ENCODE data around the gene CYP2W1. TPM values are rescaled to one million over a fixed set of nuclear protein-coding genes. Genes with fewer than 3 reads are reported as not detected.

CYP2W1 gene
- total and polyA plus RNA-seq, 8 donors: 0.12 to 0.76 (median 0.35) TPM; not detected in 1

- peaks cover 0 to 27% (median 17%) of the 10 kb centered on the region in 3 donors for H3K36me3 ChIP-seq
- H3K27ac ChIP-seq: no peak overlapping the region
- H3K4me3 ChIP-seq: no peak overlapping the region
- intact Hi-C loops (cut with DNase I): no loop called here
- DNase-seq (no peak), FAIRE-seq (no peak), ATAC-seq (no peak)
- H3K9me3 ChIP-seq: no peaks in the 10 kb centered on the region
- TF ChIP-seq CTCF (IDR thresholded peaks at IDR 0.05): no peak
- H3K27me3 ChIP-seq: no peaks in the 10 kb centered on the region
- peaks cover 32 to 41% (median 40%) of the 10 kb centered on the region in 3 donors for H3K4me1 ChIP-seq
- 31 to 35% methylated on average over 10 of the region's 10 CpGs for WGBS, 2 donors
These were observed 10.2 kb upstream of the CYP2W1 start for GRCh38 chr7:972676-973309.

DNA sequence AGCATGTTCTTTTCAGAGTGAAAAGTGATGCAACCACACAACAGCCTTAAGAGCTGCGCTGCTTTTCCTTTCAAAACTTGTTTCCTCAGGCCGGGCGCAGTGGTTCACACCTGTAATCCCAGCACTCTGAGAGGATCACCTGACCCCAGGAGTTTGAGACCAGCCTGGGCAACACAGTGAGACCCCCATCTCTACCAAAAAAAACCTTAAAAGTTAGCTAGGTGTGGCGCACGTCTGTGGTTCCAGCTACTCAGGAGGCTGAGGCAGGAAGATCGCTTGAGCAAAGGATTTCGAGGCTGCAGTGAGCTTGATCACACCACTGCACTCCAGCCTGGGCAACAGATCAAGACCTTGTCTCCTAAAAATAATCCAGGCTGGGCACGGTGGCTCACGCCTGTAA, 9.7 kb upstream of the CYP2W1 start:
- WGBS, 2 donors: 74 to 81% methylated on average over 9 of the region's 9 CpGs
- FAIRE-seq: no peak

DNA sequence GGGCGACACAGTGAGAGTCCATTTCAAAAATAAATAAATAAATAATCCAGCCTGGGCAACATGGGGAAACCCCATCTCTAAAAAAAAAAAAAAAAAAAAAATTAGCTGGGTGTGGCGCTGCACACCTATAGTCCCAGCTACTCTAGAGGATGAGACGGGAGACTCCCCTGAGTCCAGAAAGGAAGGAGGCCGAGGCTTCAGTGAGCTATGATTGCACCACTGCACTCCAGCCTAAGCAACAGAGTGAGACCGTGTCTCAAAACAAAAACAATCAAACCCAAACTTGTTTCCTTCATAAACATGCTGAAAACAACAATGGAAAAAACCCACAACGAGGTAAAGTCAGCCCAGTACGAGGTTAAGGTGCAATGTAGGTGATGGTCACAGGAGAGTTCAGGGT, 8.8 kb upstream of the CYP2W1 start:
- no peaks in the 10 kb centered on the region for H3K9me3 ChIP-seq
- TF ChIP-seq CTCF (IDR thresholded peaks at IDR 0.05): no peak
- FAIRE-seq: no peak
- WGBS, 2 donors: 15 to 21% methylated on average over 6 to 7 of the region's 7 CpGs
- no peak overlapping the region for H3K27ac ChIP-seq
- H3K4me3 ChIP-seq: peak overlapping the region in 3 of 4 donors; percentile 97 to 100 (median 100)
- H3K36me3 ChIP-seq: peaks cover 0 to 13% (median 8%) of the 10 kb centered on the region in 3 donors
- DNase-seq: no peak
- peaks cover 43 to 51% (median 50%) of the 10 kb centered on the region in 3 donors for H3K4me1 ChIP-seq
- no peaks in the 10 kb centered on the region for H3K27me3 ChIP-seq
- ATAC-seq: no peak
- intact Hi-C loops (cut with DNase I): no loop called here

More for the DNA sequence above, 9.7 kb upstream of the CYP2W1 start:
- TF ChIP-seq CTCF (IDR thresholded peaks at IDR 0.05): no peak
- Histone ChIP-seq H3K27ac (no peak overlapping the region), H3K4me3 (peak overlapping the region in 1 of 4 donors; percentile 100), H3K9me3 (no peaks in the 10 kb centered on the region), H3K27me3 (no peaks in the 10 kb centered on the region), H3K4me1 (peaks cover 37 to 46% (median 45%) of the 10 kb centered on the region in 3 donors), H3K36me3 (peaks cover 0 to 22% (median 12%) of the 10 kb centered on the region in 3 donors)
- no peak for ATAC-seq
- DNase-seq: no peak
- intact Hi-C loops (cut with DNase I): no loop called here

DNA sequence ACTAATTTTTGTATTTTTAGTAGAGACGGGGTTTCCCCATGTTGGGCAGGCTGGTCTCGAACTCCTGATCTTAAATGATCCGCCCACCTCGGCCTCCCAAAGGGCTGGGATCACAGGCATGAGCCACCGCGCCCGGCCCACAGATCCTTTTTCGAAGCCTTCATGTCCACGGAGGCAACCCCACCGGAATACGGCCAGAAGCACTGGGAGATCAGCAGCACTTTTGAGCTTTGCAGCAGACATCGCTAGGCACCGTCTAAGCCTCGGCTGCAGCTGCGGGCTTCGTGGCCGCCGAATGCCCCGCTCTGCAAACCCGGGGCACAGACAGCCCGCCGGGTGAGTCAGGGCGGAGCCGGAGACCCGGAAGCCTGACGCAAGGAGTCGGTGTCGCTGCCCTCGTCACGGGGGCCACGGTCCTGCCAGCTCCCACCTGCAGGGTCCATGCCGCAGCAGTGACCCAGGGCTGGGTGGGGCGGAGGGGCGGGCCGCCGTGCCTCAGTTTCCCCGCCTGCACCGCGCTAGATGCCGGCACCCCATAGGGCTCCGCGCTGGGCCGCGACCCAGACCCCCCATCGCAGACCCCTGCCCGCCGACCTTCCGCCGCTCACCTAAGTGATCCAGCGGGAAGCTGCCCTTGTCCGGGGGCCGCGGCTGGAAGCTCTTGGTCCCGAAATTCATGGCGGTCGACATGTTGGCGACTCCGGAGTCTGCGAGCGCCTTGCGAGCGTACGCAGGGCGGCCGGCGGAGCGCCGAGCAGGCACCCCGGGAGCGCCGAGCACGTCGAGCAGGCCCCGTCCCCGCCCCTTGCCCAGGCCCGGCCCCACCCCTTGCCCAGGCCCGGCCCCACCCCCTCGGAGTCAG, 7.9 kb upstream of the CYP2W1 start, which contains the start of gene COX19:
Gene COX19, minus strand, starts transcription at position 730 of the 862 bp plus-strand sequence. Its CDS starts 40 bp downstream, at position 690.
- peak within 1 kb of the TSS; percentile 97 to 100 (median 100) for H3K4me3 ChIP-seq
- no peaks in the 10 kb centered on the region for H3K27me3 ChIP-seq
- H3K9me3 ChIP-seq: no peaks in the 10 kb centered on the region
- FAIRE-seq (no peak), ATAC-seq (peak; percentile 82 to 92 (median 90)), DNase-seq (peak; percentile 88 to 97 (median 92))
- no peak for TF ChIP-seq CTCF (IDR thresholded peaks at IDR 0.05)
- peaks cover 0 to 8% (median 4%) of the 10 kb centered on the region in 3 donors for H3K36me3 ChIP-seq
- WGBS, 2 donors: 0% methylated on average over 68 to 78 of the region's 78 CpGs
- peak within 1 kb of the TSS; percentile 93 to 99 (median 98) for H3K27ac ChIP-seq
- intact Hi-C loops (cut with DNase I): no loop called here
- H3K4me1 ChIP-seq: peaks cover 43 to 51% (median 50%) of the 10 kb centered on the region in 3 donors

All from pancreas (tissue), 10 donors.